Left lobe of liver (tissue), 2 donors: ENCODE measurements around the gene TREML1. TPM values are rescaled to one million over a fixed set of nuclear protein-coding genes. Genes with fewer than 3 reads are reported as not detected.
"Not testable (repeated sequence)": the region's sequence is repeated elsewhere in the genome, so short reads cannot be mapped to it uniquely, and the experiment has no call there.

Experiments used
- ATAC-seq: fragments of 200-7000 bp; cut with Tn5 transposase; one replicate; pipeline ENCODE4 v1.9.1; 2020; ENCODE audit warnings: mild to moderate bottlenecking, moderate library complexity
- DNase-seq: peaks from one replicate; pipeline ENCODE4 v3.0.0-alpha.2; 2020; ENCODE audit warnings: low spot score
- total RNA-seq: library from RNA; stranded (reverse); gene quantifications from one replicate; pipeline ENCODE4 v1.2.1, GENCODE V29; 2021
- donor health status: DM: no; HTN: no; CAD: no; lungs with moderate emphysema.
- donor health status: DM: no; HTN: yes; CAD: no.

TREML1 gene
- total RNA-seq, result not detected

- no peak for ATAC-seq
- DNase-seq, result no peak
Observed at GRCh38 chr6:41153992-41154625, at the start of gene TREML1. TSS of gene TREML1 (minus strand) at chr6:41154347. CDS start at chr6:41154288, 59 bp downstream.

- DNase-seq (no peak), ATAC-seq (no peak)
Observed at GRCh38 chr6:41201764-41202173, 47.6 kb upstream of the TREML1 start.

GRCh38 chr6:41200901-41201763 lies 47.0 kb upstream of the TREML1 start, which contains the start of gene TREML2:
TSS of gene TREML2 (minus strand) at chr6:41201149. CDS start at chr6:41201008, 141 bp downstream.
- no peak for ATAC-seq
- DNase-seq, result peak; percentile 47

GRCh38 chr6:41200296-41200900 lies 46.3 kb upstream of the TREML1 start:
- ATAC-seq (no peak), DNase-seq (peak; percentile 52)

- no peak for ATAC-seq
- DNase-seq, result peak; percentile 40
Observed at GRCh38 chr6:41199552-41200246, 45.6 kb upstream of the TREML1 start.

GRCh38 chr6:41197234-41197633 lies 43.1 kb upstream of the TREML1 start:
- DNase-seq, result no peak
- no peak for ATAC-seq

GRCh38 chr6:41194386-41194785 lies 40.2 kb upstream of the TREML1 start:
- ATAC-seq (no peak), DNase-seq (no peak)

- no peak for DNase-seq
- ATAC-seq, result no peak
Observed at GRCh38 chr6:41193884-41194283, 39.7 kb upstream of the TREML1 start.

GRCh38 chr6:41193171-41193734 lies 39.1 kb upstream of the TREML1 start:
- peak; percentile 31 for DNase-seq
- no peak for ATAC-seq

- DNase-seq (peak; percentile 49), ATAC-seq (peak; percentile 87)
Observed at GRCh38 chr6:41191569-41191968, 37.4 kb upstream of the TREML1 start.

- ATAC-seq (no peak), DNase-seq (no peak)
Observed at GRCh38 chr6:41190791-41191190, 36.6 kb upstream of the TREML1 start.

GRCh38 chr6:41189967-41190366 lies 35.8 kb upstream of the TREML1 start:
- ATAC-seq, result no peak
- no peak for DNase-seq

- DNase-seq, ATAC-seq: not testable (repeated sequence)
Observed at GRCh38 chr6:41189046-41189445, 34.9 kb upstream of the TREML1 start.

GRCh38 chr6:41187924-41188886 lies 34.1 kb upstream of the TREML1 start:
- DNase-seq, result peak; percentile 36
- ATAC-seq, result no peak

- ATAC-seq (no peak), DNase-seq (peak; percentile 43)
Observed at GRCh38 chr6:41186031-41186562, 31.9 kb upstream of the TREML1 start.

GRCh38 chr6:41184761-41185160 lies 30.6 kb upstream of the TREML1 start:
- ATAC-seq (no peak), DNase-seq (peak; percentile 23)

- DNase-seq (peak; percentile 47), ATAC-seq (peak; percentile 94)
Observed at GRCh38 chr6:41182069-41183034, 28.2 kb upstream of the TREML1 start.

- DNase-seq (peak; percentile 40), ATAC-seq (no peak)
Observed at GRCh38 chr6:41181566-41181965, 27.4 kb upstream of the TREML1 start.
